Sigmoid colon (tissue), 7 donors: ENCODE results near the gene POU6F2. TPM values are rescaled to one million over a fixed set of nuclear protein-coding genes. Genes with fewer than 3 reads are reported as not detected.
"Not testable (repeated sequence)": the region's sequence is repeated elsewhere in the genome, so short reads cannot be mapped to it uniquely, and the experiment has no call there.

Experiments used
- DNase-seq: peaks from one replicate; pipeline ENCODE4 v3.0.0-alpha.2; 2019
- H3K27ac ChIP-seq, 4 donors: fragments of 200-600 bp; sonication (generic); one replicate each; pipeline ENCODE4 v1.5.1; 2016 to 2019; ENCODE audit warnings: mild to moderate bottlenecking in 1 of 4
- H3K27me3 ChIP-seq, 3 donors: fragments of 200-600 bp; sonication (generic); one replicate each; pipeline ENCODE4 v1.5.1; 2019; ENCODE audit warnings: mild to moderate bottlenecking in 1 of 3
- H3K36me3 ChIP-seq, 4 donors: fragments of 200-600 bp; sonication (generic); one replicate each; pipeline ENCODE4 v1.5.1; 2016 to 2019
- H3K4me1 ChIP-seq, 4 donors: fragments of 200-600 bp; sonication (generic); one replicate each; pipeline ENCODE4 v1.5.1; 2017 to 2019
- H3K4me3 ChIP-seq, 4 donors: fragments of 200-600 bp; sonication (generic); one replicate each; pipeline ENCODE4 v1.5.1; 2017 to 2019; ENCODE audit warnings: mild to moderate bottlenecking in 2 of 4, moderate library complexity in 1 of 4
- H3K9me3 ChIP-seq, 4 donors: fragments of 200-600 bp in 3 of 4; sonication (generic) in 3 of 4; one replicate each; pipeline versions ENCODE4 v1.5.1 to v1.6.1; 2013 to 2019
- CTCF ChIP-seq, 4 experiments: fragments of 450-650 bp in 3 of 4; fragments of 200-600 bp in 1 of 4; IDR thresholded peaks; one replicate each; pipeline ENCODE4 v1.5.1; 2016 to 2019; ENCODE audit warnings: antibody characterized with exemption in 4 of 4, mild to moderate bottlenecking in 3 of 4, moderate library complexity in 2 of 4
- EP300 ChIP-seq, 4 donors: sonication (generic); formaldehyde crosslinking; IDR thresholded peaks; one replicate each; pipeline ENCODE4 v1.6.1; 2017; ENCODE audit warnings: antibody characterized with exemption in 4 of 4
- POLR2A ChIP-seq, 2 donors: fragments of 450-650 bp; IDR thresholded peaks; one replicate each; pipeline ENCODE4 v1.6.1; 2016; ENCODE audit warnings: antibody characterized with exemption in 2 of 2, mild to moderate bottlenecking in 2 of 2, moderate library complexity in 2 of 2
- POLR2AphosphoS5 ChIP-seq, 4 donors: sonication (generic); formaldehyde crosslinking; IDR thresholded peaks; one replicate each; pipeline ENCODE4 v1.6.1; 2017; ENCODE audit warnings: antibody characterized with exemption in 4 of 4
- WGBS, 2 donors: extraction: QIAGEN DNeasy Blood & Tissue Kit; methylation state at CpG; one replicate each; pipeline ENCODE4 v1.1.7; 2013; 5-methylcytosine and 5-hydroxymethylcytosine counted together
- intact Hi-C: fragments of 100-400 bp; cut with DNase I; formaldehyde crosslinking; loops from one replicate; pipeline ENCODE4 v1.15.1; 2023
- polyA plus RNA-seq, 3 donors: library from polyadenylated mRNA; stranded (reverse); fragments of 200-250 nt; gene quantifications; one replicate each; pipeline ENCODE4 v1.2.3, GENCODE V29; 2013
- total RNA-seq, 4 donors: library from RNA; depleted of rRNA; stranded (reverse); fragments of >200 nt; gene quantifications; one replicate each; pipeline ENCODE4 v1.1.0, GENCODE V29; 2016
- donor health status: healthy with polysubstance abuse.
- donor health status: Bipolar disorder and iron deficiency.
- donor health status: healthy.

Gene POU6F2
- total and polyA plus RNA-seq, 7 donors: 0.04 TPM; not detected in 6

DNA sequence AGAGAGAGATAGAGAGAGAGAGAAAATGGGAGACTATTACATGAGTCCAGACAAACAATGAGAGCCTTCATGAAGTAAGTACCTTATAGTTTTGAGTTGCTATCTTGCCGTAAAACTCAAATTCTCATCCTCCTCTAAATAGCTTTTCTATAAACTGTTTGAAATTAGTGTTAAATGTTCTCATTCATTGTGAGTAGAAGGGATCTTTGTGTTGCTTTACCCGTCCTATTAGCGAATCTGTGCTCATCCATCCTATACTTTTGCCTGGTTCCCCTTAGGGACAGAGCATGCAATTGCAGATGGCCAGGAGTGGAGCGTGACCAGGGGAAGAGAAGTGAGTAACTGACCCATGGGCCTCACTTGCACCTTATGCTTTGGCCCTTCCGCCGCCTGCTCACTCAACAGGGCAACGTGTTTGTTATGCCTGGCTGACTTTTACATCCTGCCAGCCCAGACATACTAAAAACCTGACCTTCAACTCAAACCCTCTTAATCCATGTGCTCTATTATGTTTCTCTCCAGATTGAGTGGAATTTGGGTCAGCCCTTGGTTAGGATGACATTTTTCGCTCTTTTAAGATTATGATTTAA is 344.3 kb downstream of the POU6F2 start:
- 84% methylated on average over 8 of the region's 8 CpGs for WGBS, 2 donors
- Histone ChIP-seq H3K36me3 (no peaks in the 10 kb centered on the region), H3K27me3 (no peaks in the 10 kb centered on the region), H3K4me1 (no peaks in the 10 kb centered on the region), H3K4me3 (no peak overlapping the region), H3K27ac (no peak overlapping the region), H3K9me3 (no peaks in the 10 kb centered on the region)
- intact Hi-C loops: no loop called here
- TF ChIP-seq POLR2A (IDR thresholded peaks at IDR 0.05) (no peak), POLR2AphosphoS5 (IDR thresholded peaks at IDR 0.05) (no peak), CTCF (IDR thresholded peaks at IDR 0.05) (no peak), EP300 (IDR thresholded peaks at IDR 0.05) (no peak)
- DNase-seq: no peak

DNA sequence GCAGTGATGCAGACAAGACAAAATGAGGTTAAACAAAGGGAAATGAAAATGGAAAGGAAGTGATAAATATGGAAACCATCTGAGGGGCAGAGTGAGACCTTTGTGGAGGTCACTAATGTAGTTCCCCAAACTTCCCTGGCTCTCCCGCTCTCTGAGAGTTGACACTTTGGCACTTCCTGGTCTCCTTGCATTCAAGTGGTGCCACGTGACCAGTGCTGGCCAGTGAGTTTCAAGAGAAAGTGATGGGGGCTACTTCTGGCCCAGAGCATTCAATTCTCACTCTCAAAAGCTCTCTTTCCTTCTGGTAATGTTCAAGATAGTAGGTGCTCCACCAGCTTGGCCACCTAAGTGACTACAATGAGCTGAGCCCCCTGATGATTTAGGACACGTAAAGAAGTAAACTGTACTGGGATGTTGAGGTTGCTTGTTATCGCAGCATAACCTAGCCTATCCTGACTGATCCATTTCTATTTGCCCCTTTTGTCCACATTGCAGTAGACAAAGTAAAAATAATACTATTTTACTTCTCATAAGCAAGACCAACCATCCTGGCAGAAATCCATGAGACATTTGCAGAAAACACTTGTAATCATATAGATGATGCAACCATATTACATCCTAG is 346.5 kb downstream of the POU6F2 start:
- no peak for TF ChIP-seq CTCF (IDR thresholded peaks at IDR 0.05)
- TF ChIP-seq POLR2A (IDR thresholded peaks at IDR 0.05): no peak
- no peak for TF ChIP-seq POLR2AphosphoS5 (IDR thresholded peaks at IDR 0.05)
- no peak for TF ChIP-seq EP300 (IDR thresholded peaks at IDR 0.05)
- Histone ChIP-seq H3K9me3 (no peaks in the 10 kb centered on the region), H3K27ac (no peak overlapping the region), H3K27me3 (no peaks in the 10 kb centered on the region), H3K36me3 (no peaks in the 10 kb centered on the region), H3K4me3 (no peak overlapping the region), H3K4me1 (no peaks in the 10 kb centered on the region)
- WGBS, 2 donors: 85 to 89% methylated on average over 4 of the region's 4 CpGs
- intact Hi-C loops: no loop called here
- DNase-seq: no peak

- H3K4me1 ChIP-seq, H3K4me3 ChIP-seq, H3K27ac ChIP-seq, H3K36me3 ChIP-seq, DNase-seq, H3K9me3 ChIP-seq, H3K27me3 ChIP-seq, intact Hi-C loops: not testable (repeated sequence)
- 51 to 80% methylated on average over 13 of the region's 13 CpGs for WGBS, 2 donors
Measured at GRCh38 chr7:39331607-39332006, 353.9 kb downstream of the POU6F2 start.

- Histone ChIP-seq H3K4me3 (no peak overlapping the region), H3K4me1 (peaks cover 0 to 10% (median 0%) of the 10 kb centered on the region in 4 donors), H3K27me3 (no peaks in the 10 kb centered on the region), H3K9me3 (no peaks in the 10 kb centered on the region), H3K36me3 (no peaks in the 10 kb centered on the region), H3K27ac (no peak overlapping the region)
- no peak for DNase-seq
- WGBS, 2 donors: 69 to 78% methylated on average over 2 of the region's 2 CpGs
- TF ChIP-seq POLR2AphosphoS5 (IDR thresholded peaks at IDR 0.05): no peak
- no peak for TF ChIP-seq CTCF (IDR thresholded peaks at IDR 0.05)
- TF ChIP-seq EP300 (IDR thresholded peaks at IDR 0.05): no peak
- TF ChIP-seq POLR2A (IDR thresholded peaks at IDR 0.05): no peak
- intact Hi-C loops: no loop called here
Measured at GRCh38 chr7:39332142-39332541, 354.4 kb downstream of the POU6F2 start.

GRCh38 chr7:39333701-39334100 is 356.0 kb downstream of the POU6F2 start:
- TF ChIP-seq POLR2A (IDR thresholded peaks at IDR 0.05) (no peak), POLR2AphosphoS5 (IDR thresholded peaks at IDR 0.05) (no peak), CTCF (IDR thresholded peaks at IDR 0.05) (no peak), EP300 (IDR thresholded peaks at IDR 0.05) (no peak)
- H3K27me3 ChIP-seq: no peaks in the 10 kb centered on the region
- H3K9me3 ChIP-seq: no peaks in the 10 kb centered on the region
- no peak overlapping the region for H3K4me3 ChIP-seq
- intact Hi-C loops: no loop called here
- DNase-seq: no peak
- no peaks in the 10 kb centered on the region for H3K36me3 ChIP-seq
- peaks cover 0 to 10% (median 0%) of the 10 kb centered on the region in 4 donors for H3K4me1 ChIP-seq
- WGBS, 2 donors: 90 to 95% methylated on average over 1 of the region's 1 CpG
- no peak overlapping the region for H3K27ac ChIP-seq
